DMS53 treated with DMSO at 0.1 percent for 48 hours (cell line): ENCODE measurements around the gene ZP1.

Experiments used
- DNase-seq: peaks from one replicate; lab custom pipeline; 2025; ENCODE audit not compliant: unreplicated experiment; lab: John Stamatoyannopoulos, UW

ZP1 gene

DNA sequence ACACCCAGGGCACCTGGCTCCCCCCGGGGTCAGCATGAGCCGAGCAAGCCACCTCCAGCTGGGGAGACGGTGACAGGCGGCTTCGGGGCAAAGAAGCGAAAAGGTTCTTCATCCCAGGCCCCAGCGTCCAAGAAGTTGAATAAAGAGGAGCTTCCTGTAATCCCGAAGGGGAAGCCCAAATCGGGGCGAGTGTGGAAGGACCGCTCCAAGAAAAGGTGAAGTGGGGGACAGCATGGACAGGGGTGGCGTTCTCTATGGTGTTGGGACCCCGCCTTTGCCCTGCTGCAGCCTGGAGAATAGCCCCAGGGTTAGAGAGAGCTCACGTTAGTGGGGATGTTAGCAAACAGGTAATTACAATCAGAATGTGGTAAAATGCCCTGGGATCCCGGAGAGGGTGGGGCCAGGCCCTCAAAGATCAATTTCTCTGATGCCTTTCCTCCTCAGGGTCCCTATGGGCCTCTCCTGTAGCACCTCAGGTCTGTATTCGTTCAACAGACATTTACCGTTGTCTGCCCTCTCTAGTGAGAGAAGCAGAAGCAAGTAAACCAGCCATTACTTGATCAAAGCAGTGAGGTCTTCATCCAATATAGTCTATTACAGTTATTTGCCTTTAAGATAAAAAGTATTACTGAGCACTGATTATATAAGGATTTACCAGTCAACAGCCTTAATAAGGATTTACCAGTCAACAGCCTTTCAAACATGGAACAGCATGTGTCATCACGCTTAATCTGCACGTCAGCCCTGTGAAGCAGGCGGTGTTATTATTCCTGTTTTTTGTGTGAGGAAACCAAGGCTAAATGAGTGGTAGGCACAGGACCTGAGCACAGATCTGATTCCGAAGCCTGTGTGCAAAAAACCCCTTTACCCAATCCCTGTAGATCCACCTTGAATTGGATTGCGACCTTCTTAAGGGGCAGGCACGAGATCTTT lies 24.4 kb upstream of the ZP1 start:
- no peak for DNase-seq

DNA sequence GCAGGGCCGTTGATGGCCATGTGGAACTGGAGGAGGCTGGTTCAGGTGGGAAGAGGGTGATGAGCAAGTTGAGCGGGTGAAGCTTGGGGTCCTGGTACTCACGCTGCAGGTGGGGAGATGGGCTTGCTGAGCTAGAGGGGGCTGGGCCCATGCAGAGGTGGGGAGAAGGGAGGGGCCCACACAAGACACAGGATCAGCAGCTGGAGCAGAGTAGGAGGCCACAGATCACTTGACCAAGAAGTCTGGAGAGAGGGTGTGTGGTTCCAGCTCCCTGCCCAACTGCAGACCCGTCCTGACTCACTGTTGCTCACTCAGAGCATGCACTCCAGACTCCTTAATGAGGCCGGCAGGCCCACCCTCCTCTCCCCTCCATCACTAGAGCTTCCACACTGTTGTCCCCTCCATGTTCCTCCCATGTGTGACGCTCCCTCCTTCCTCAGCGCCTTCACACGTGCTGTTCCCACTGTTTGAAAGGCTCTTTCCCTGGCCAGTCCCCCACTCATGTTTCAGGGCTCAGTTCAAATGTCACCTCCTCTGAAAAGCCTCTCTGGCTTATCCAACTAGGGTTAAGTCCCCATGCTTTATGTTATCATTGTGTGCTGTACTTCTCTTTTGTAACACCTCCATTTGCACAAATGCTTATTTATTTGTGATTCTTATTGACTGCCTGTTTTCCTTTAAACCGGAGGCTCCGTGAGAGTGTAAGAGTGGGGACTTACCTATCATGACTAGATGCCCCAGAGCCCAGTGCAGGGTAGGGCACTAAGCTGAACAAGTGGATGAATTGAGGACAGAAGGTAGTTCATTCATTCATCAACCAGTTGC lies 23.1 kb upstream of the ZP1 start:
- DNase-seq: no peak

DNA sequence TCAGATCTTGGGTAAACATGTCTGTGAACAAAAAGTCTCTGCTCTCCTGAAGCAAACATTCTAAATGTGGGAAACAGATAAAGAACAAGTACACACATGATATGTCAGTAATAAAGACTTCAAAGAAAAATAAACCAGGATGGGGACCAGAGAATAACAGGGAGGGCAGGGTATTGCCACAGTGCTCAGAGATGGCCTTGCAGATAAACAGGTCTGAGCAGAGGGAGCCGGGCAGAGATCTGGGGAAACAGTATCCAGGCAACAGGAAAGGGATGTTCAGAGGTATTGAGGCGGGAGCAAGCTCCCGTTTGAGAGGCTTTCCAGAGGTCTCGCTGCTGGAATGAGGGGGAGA lies 22.5 kb upstream of the ZP1 start:
- no peak for DNase-seq

- no peak for DNase-seq
Observed at GRCh38 chr11:60845338-60845737, 22.0 kb upstream of the ZP1 start.

- no peak for DNase-seq
Observed at GRCh38 chr11:60847281-60847680, 20.1 kb upstream of the ZP1 start.

DNA sequence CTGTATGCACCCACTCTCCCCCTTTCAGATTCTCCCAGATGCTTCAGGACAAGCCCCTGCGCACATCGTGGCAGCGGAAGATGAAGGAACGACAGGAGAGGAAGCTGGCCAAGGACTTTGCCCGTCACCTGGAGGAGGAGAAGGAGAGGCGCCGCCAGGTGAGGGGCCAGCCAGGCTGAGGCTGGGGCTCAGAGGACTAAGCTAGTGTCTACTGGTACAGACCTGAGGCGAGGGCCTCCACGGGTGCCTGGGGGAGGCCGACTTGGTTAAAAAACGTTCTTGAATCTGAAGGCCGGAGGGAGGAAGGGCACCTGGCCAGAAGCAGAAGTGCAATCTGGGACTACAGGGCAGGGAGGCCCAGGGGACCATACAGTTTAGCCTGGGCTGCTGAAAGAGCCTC lies 19.4 kb upstream of the ZP1 start:
- DNase-seq: no peak

DNA sequence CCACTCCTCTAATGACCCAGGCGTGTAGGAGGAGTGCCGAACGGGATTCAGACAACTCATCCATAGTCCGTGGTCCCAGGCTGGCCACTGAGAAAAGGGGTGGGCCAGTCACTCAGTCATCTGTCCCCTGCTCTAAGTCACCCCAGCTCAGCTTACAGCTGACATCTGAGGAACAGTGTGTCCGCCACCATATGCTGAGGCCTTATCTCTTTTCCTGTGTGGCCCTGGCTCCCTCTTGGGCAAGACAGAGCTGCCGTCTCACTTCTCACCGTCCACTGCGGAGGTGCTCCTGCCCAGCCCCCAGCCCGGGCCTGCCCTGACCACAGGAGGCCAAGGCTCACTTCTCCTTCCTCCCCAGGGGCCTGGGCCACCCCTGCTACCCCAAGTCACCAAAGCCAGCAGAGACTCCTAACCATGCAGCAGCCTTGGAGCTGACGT lies 18.6 kb upstream of the ZP1 start:
- no peak for DNase-seq

DNA sequence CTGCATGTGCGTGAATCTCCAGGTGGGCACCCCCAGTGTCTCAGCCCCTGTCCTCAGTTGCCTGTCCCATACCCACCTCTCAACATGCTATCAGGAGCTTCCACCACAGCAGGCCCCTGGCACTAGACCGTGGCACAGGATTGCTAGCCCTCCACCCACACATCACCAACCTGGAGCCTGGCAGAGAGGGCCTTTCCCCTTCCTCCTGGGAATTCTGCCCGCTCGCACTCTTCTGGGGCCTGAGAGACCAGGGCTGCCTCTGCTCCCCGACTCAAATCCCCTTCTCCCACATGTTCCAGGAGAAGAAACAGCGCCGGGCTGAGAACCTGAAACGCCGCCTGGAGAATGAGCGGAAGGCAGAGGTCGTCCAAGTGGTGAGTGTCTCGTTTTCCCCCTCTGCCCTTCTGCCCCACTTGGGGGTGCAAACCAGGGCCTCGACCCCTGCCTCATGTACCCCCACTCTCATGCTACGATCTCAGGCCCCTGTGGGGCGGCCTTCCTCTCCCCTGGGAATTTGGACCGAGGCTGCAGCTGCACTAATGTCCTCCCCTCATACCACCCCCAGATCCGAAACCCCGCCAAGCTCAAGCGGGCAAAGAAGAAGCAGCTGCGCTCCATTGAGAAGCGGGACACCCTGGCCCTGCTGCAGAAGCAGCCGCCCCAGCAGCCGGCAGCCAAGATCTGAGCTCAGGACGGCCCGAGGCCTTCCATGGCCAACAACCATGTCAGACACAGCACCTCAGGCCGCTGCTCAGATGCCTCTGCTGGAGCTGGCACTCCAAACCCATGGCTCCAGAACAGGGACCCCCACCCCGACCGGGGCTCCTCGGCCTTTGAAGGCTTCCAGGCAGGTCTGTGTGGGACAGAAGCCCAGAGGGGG lies 17.5 kb upstream of the ZP1 start:
- DNase-seq: no peak

DNA sequence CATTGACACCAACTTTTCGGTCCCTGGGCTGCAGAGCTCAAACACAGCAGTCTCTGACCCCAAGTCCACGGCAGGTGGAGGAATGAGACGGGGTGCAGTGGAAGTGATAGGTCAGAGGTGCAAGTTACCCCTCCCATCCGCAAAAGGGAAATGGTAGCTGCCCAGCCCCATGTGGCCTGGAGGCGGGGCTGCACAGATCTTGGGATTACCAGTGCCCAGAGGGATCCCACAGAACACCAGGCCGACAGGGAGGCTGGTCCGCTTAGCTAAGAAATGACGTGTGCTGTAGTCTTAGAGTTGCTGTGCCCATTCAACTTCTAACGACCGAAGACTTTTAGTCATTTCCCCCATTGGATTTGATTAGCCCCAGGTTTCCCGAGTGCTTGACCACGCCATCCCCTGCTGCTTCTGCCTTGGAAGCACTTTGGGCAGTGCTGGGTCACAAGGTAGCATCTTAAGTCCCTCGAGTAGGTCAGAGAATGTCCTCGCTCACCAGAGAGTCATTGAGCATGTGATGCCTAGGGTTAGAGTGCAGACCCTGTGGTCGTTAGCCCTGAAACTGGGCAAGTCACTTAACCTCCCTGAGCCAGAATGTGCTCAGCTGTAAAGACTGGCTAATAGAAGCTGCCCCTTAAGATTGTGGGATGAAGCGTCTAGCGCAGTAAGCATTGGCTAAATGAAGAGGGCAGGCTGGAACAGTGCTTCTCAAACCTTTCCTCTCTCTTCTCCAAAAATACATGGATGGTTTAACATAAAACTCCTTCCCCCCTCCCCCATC lies 15.8 kb upstream of the ZP1 start:
- no peak for DNase-seq

GRCh38 chr11:60852117-60852981 lies 15.0 kb upstream of the ZP1 start:
- DNase-seq: no peak

- DNase-seq: no peak
Observed at GRCh38 chr11:60852982-60853950, 14.1 kb upstream of the ZP1 start.

GRCh38 chr11:60854140-60854846 lies 13.0 kb upstream of the ZP1 start:
- DNase-seq: no peak

DNA sequence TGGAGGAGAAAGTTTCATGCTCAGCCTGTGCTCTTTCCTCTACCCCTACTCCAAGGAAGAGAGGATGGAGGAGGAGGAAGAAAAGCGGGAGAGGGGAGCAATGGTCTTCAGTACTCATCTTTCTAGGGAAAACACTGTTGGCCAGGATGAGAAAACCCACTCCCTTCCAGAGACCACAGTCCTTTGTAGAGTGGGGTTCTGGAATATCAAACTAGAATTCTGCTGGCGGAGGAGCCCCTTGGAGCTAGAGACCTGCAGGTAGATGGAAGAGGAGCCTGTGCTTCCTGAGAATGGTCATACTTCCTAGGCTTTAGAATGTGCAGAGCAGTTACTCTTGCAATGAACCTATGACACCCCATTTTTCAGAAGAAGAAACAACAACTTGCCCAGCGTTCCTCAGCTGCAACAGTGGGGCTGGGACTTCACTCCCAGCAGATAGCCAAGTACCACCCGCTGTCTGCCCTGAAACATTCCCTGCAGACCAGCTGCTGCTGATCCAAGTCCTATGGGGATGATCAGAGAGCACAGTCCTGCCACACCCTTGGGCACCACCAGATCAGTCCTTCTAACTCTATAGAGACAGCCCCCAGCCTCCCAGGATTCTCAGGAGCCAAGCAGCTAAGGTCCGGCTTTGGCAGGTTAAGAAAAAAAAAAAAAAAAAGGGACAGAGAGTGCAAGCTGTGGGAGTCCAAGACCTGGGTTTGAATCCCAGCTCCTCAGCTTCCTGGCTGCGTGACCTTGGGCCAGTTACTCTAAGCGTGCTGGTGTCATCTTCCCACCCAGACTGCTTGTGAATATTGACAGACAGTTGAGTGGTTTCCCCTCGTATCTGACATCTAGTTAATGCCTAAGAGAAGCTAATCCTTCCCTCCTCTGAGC lies 12.3 kb upstream of the ZP1 start:
- DNase-seq: no peak

- DNase-seq: no peak
Observed at GRCh38 chr11:60855726-60856633, 11.4 kb upstream of the ZP1 start, which contains the start of gene PTGDR2. Gene PTGDR2, minus strand, starts transcription at chr11:60855950. Its CDS starts 2,228 bp downstream, at chr11:60853722.

DNA sequence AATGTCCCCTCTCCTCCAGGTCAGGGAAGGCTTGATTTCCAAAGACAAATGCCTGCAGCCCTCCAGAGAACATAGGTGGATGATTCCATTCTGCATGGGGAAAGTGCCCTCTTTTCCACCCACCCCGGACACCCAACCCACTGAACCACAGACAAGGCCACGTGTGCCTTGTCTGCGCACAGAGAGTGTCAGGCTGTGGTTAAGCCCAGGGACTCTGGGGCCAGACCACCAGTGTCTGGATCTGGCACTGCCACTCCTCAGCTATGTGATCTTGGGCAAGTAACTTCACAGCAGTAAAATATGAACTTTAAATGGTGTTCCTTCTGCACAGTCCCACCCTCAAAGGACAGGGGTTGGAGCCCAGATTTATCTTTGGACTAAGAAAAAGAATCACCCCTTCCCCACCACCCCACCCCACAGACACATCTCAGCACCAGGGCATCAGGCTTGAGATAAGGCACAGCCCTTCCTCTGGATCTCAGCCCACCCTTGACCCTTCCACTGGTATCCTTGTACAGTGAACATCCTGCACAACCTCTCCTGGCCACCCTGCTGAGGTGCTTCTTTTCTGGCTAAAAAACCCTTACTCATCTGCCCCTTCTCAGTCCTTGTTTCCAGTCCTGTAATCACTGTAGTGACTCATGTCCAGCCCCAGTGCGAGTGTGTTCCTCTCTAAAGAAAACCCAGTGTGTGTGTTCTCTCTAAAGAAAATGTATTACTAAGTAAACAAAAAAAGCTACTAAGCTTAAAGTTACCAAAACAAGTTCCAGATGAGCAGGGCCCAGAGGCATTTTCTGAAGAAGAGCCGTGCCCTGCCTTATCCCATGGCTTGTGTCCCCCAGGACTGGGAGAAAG lies 9.7 kb upstream of the ZP1 start:
- no peak for DNase-seq
